Stimulated activated CD4-positive, alpha-beta T cell treated with anti-CD3 and anti-CD28 coated beads, Interleukin-1b, Interleukin-23, amount 100 ng/mL, for 48 hours (primary cell): ENCODE results near the gene PEBP1.
A peak's percentile ranks its signal among the peaks of the same experiment; 100 is the strongest.

Experiments used
- DNase-seq: peaks from one replicate; pipeline ENCODE4 v3.0.0-alpha.2; 2020

PEBP1 gene

DNA sequence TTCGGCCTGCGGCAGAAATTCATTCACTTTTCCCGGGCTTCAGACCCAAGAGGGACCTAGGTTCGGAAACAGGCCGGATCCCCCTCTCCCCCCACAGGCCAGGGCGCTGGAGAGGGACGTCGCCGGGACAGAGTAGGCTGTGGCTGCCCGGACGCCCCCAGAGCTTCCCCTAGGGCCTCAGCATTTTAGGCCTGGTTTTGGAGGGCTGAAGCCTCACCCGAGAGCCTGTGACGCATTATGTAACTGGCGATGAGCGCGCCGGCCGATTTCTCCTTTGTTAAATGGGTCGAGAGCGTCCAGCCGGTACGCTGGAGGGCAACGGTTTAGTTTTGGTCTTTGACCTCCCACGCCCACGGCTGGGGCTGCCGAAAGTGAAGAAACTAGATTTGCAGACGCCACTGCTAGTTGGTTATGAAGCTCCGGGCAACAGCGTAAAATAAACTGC, 657 bp downstream of the PEBP1 start:
- DNase-seq = peak; percentile 41

DNA sequence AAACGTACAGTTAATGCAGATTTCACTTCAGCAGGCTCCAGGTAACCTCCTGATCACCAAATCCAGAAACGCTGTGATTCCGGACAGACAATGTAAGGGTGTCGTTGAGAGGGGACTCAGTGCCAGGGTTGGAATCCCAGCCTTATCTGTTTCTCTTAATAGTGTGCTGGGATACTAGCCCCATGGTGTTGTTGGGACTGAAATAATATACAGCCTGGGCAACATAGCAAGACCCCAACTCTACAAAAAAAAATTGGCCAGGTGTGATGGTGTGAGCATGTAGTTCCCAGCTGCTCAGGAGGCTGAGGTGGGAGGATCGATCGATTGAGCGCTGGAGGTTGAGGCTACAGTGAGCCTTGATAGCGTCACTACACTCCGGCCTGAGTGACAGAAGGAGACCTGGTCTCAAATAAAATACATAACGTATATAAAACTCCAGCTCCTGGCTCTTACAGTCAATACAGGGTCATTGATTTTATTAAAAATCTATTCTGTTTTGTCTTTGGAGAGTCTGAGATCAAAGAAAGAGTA, 1.3 kb downstream of the PEBP1 start:
- no peak for DNase-seq

- DNase-seq = no peak
Observed at GRCh38 chr12:118140825-118141224, 4.9 kb downstream of the PEBP1 start.

GRCh38 chr12:118144499-118144898, 8.6 kb downstream of the PEBP1 start:
- no peak for DNase-seq

DNA sequence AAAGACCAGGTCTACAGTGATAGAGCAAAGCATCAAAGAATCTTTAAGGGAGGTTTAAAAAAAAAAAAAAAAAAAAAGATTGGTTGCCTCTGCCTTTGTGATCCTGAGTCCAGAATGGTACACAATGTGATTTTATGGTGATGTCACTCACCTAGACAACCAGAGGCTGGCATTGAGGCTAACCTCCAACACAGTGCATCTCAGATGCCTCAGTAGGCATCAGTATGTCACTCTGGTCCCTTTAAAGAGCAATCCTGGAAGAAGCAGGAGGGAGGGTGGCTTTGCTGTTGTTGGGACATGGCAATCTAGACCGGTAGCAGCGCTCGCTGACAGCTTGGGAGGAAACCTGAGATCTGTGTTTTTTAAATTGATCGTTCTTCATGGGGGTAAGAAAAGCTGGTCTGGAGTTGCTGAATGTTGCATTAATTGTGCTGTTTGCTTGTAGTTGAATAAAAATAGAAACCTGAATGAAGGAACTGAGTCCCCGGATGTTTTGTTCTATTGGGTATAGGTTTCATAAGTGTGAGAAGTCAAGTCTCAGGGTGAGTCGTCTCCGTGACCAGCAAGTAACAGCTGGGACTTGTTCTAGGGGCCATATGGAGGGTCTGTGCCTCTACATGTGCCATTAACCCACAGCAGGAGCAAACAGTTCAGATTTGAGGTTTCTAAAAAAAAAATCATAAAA, 9.3 kb downstream of the PEBP1 start:
- no peak for DNase-seq

GRCh38 chr12:118145798-118146156, 9.9 kb downstream of the PEBP1 start:
- DNase-seq = no peak

DNA sequence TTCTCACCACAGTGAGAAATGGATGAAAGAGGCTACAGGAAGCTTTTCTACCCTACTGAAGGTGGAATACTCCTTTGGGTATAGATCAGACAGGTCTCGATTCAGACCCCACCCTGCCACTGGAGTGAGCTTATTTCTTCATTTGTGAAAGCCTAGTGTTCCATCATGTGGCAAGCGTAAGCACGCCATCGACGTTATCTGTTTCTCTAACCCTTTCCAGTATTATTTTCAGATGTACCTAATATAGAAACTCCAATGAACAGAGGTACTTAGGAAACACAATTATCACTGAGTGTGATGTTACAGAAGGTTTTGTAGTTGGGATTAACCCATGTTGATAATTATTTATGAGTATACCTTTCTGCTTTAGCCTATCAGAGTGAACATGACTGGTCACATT, 12.4 kb downstream of the PEBP1 start:
- no peak for DNase-seq

- no peak for DNase-seq
Observed at GRCh38 chr12:118150625-118151024, 14.7 kb downstream of the PEBP1 start.

DNA sequence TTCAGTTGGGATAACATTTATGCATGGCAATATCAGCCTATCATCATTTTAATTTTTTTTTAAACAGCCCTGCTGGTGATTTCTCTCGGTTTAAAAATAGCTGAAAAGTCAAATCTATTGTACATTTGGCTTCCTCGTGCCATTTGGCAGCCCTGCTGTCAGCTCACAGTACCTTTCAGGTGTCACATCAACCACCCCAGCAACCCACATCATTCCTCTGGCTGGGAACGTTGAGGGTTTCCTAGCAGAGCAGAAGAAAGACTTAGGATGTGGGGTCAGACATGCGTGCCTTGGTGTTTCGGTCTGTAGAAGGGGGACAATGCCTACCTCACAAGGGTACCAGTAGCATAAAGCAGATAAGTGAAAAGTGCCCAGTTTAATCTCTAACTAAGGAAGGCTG, 15.8 kb downstream of the PEBP1 start:
- no peak for DNase-seq

- DNase-seq = no peak
Observed at GRCh38 chr12:118160536-118160935, 24.6 kb downstream of the PEBP1 start.

- no peak for DNase-seq
Observed at GRCh38 chr12:118164798-118165486, 29.0 kb downstream of the PEBP1 start.

GRCh38 chr12:118166946-118167345, 31.0 kb downstream of the PEBP1 start:
- DNase-seq = no peak

GRCh38 chr12:118175823-118176447, 40.0 kb downstream of the PEBP1 start:
- no peak for DNase-seq

- DNase-seq = no peak
Observed at GRCh38 chr12:118183155-118183554, 47.2 kb downstream of the PEBP1 start.

DNA sequence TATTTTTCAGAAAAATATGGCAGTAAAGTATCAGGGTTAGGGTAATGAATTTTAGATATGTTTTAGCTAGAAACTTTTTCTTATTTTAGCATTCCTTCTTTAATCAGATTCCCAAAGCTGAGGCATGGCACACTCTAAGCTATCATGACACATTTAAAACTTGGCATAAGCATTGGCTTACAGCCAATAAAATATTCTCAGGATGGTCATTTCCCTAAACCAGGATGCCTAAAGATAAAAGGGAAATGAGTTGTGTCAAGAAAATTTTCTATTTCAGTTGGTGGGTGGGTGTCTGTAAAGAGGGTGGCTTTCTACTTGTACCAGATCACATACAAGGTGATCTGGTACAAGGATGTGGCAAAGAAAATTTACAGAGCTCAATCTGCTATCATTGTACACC, 47.8 kb downstream of the PEBP1 start:
- no peak for DNase-seq

- no peak for DNase-seq
Observed at GRCh38 chr12:118185602-118186397, 49.9 kb downstream of the PEBP1 start.

- DNase-seq = no peak
Observed at GRCh38 chr12:118187751-118188435, 52.0 kb downstream of the PEBP1 start.

DNA sequence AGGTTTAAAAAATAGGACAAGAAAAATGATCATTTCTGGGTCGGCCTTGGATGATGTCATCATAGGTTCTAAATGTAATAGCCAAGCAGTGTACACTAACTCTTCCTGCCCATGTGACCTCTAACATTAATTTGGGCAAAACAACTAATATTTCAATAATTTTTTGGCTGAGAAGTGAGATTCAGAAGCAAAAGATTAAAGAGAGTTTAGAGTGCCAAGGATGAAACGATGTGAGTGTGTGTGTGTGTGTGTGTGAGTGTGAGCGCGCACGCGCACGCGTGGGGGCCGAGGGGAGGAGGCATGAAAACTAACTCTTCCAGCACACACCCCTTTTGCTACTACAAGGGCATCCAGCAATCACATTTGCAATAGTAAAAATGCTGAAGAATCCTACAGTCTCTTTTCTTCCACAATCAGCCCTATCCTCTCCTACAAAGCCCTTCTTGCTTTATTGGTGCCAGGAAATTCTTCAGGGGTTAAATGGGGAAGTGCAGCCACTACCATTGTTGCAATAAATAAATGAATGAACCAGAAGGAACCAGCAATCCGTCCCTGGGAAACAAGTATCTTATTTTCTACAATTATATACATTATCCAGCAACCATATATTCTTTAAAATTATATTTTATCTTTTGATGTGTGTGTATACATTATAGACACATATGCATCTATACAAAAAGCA, 52.9 kb downstream of the PEBP1 start:
- DNase-seq = no peak

GRCh38 chr12:118189741-118190191, 53.8 kb downstream of the PEBP1 start:
- no peak for DNase-seq

- no peak for DNase-seq
Observed at GRCh38 chr12:118190266-118190665, 54.3 kb downstream of the PEBP1 start.

- no peak for DNase-seq
Observed at GRCh38 chr12:118193477-118193876, 57.6 kb downstream of the PEBP1 start.

DNA sequence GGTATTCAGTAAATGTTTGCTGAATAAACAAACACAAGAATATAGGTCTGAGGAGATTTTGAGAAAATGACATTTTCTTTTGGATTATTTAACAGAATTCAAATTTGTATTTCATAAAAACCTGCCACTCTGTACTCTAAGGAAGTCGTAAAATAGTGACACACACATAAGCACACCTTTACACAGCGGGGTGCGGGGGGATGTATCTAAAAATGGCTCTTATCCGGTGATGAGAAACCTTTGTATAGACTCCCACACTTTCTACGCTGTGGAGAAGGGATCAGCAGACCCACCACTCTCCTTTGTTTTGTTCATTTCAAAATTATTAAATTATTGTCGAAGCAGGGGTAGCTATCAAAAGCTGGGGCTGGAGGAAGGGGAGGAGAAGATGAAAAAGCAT, 58.0 kb downstream of the PEBP1 start:
- DNase-seq = no peak
